Activated naive CD8-positive, alpha-beta T cell treated with anti-CD3 and anti-CD28 coated beads for 36 hours (primary cell): ENCODE results near the gene STX4. TPM values are rescaled to one million over a fixed set of nuclear protein-coding genes. Genes with fewer than 3 reads are reported as not detected.
"Not testable (repeated sequence)": the region's sequence is repeated elsewhere in the genome, so short reads cannot be mapped to it uniquely, and the experiment has no call there.

Experiments
- DNase-seq: peaks from one replicate; pipeline ENCODE4 v3.0.0; 2021
- H3K27ac Mint-ChIP-seq: one replicate; pipeline ENCODE4 v1.8.0; 2022; ENCODE audit warnings: mild to moderate bottlenecking, moderate library complexity, mixed read lengths
- H3K27me3 Mint-ChIP-seq: one replicate; pipeline ENCODE4 v1.8.0; 2022; ENCODE audit warnings: mild to moderate bottlenecking, mixed read lengths
- H3K36me3 Mint-ChIP-seq: one replicate; pipeline ENCODE4 v1.8.0; 2021; ENCODE audit warnings: mild to moderate bottlenecking, mixed read lengths
- H3K4me1 Mint-ChIP-seq: one replicate; pipeline ENCODE4 v1.8.0; 2021; ENCODE audit warnings: mixed read lengths
- H3K4me3 Mint-ChIP-seq: one replicate; pipeline ENCODE4 v1.8.0; 2022; ENCODE audit warnings: mild to moderate bottlenecking, moderate library complexity, mixed read lengths
- H3K9me3 Mint-ChIP-seq: one replicate; pipeline ENCODE4 v1.8.0; 2022; ENCODE audit warnings: mixed read lengths
- total RNA-seq, 2 experiments: library from RNA; stranded (reverse); gene quantifications; one replicate each; pipeline ENCODE4 v1.2.3, GENCODE V29; 2021

The STX4 gene
- total RNA-seq, 2 experiments from 2014 or later, result 32.4 to 33.0 TPM

GRCh38 chr16:31007684-31008083 lies 25.7 kb upstream of the STX4 start:
- Mint-ChIP-seq H3K27me3 (peaks cover 13% of the 10 kb centered on the region), H3K27ac (no peak overlapping the region), H3K4me3 (no peak overlapping the region), H3K4me1 (peaks cover 7% of the 10 kb centered on the region), H3K36me3 (no peaks in the 10 kb centered on the region), H3K9me3 (no peaks in the 10 kb centered on the region)
- DNase-seq, result no peak

- Mint-ChIP-seq H3K27me3 (peaks cover 13% of the 10 kb centered on the region), H3K9me3 (no peaks in the 10 kb centered on the region), H3K4me1 (peaks cover 7% of the 10 kb centered on the region), H3K4me3 (no peak overlapping the region), H3K36me3 (no peaks in the 10 kb centered on the region), H3K27ac (no peak overlapping the region)
- DNase-seq, result no peak
Measured at GRCh38 chr16:31008149-31008548, 25.2 kb upstream of the STX4 start.

GRCh38 chr16:31008551-31008950 lies 24.8 kb upstream of the STX4 start:
- Mint-ChIP-seq H3K9me3 (no peaks in the 10 kb centered on the region), H3K36me3 (no peaks in the 10 kb centered on the region), H3K4me3 (no peak overlapping the region), H3K27me3 (peaks cover 14% of the 10 kb centered on the region), H3K27ac (no peak overlapping the region), H3K4me1 (peaks cover 7% of the 10 kb centered on the region)
- DNase-seq, result no peak

- Mint-ChIP-seq H3K27ac (peak overlapping the region; percentile 26), H3K9me3 (no peaks in the 10 kb centered on the region), H3K4me3 (peak overlapping the region; percentile 19), H3K27me3 (peaks cover 17% of the 10 kb centered on the region), H3K4me1 (peaks cover 7% of the 10 kb centered on the region), H3K36me3 (no peaks in the 10 kb centered on the region)
- no peak for DNase-seq
Measured at GRCh38 chr16:31009120-31009519, 24.2 kb upstream of the STX4 start.

- no peak for DNase-seq
- peaks cover 21% of the 10 kb centered on the region for H3K27me3 Mint-ChIP-seq
- peaks cover 7% of the 10 kb centered on the region for H3K4me1 Mint-ChIP-seq
- H3K9me3 Mint-ChIP-seq, result no peaks in the 10 kb centered on the region
- H3K27ac Mint-ChIP-seq, result peak overlapping the region; percentile 0
- peak overlapping the region; percentile 73 for H3K4me3 Mint-ChIP-seq
- no peaks in the 10 kb centered on the region for H3K36me3 Mint-ChIP-seq
Measured at GRCh38 chr16:31009894-31010584, 23.3 kb upstream of the STX4 start.

GRCh38 chr16:31010585-31011325 lies 22.6 kb upstream of the STX4 start, which contains the start of gene STX1B:
TSS of gene STX1B (minus strand) at chr16:31010638. CDS start at chr16:31010396, 242 bp downstream.
- no peaks in the 10 kb centered on the region for H3K36me3 Mint-ChIP-seq

GRCh38 chr16:31011815-31012214 lies 21.5 kb upstream of the STX4 start:
- H3K9me3 Mint-ChIP-seq, H3K27ac Mint-ChIP-seq, H3K4me1 Mint-ChIP-seq, DNase-seq, H3K36me3 Mint-ChIP-seq: not testable (repeated sequence)
- Mint-ChIP-seq H3K27me3 (peaks cover 30% of the 10 kb centered on the region), H3K4me3 (peak overlapping the region; percentile 72)

More at GRCh38 chr16:31010585-31011325, 22.6 kb upstream of the STX4 start, which contains the start of gene STX1B:
- H3K9me3 Mint-ChIP-seq, result no peaks in the 10 kb centered on the region
- peak; percentile 51 for DNase-seq
- H3K4me3 Mint-ChIP-seq, result peak within 1 kb of the TSS; percentile 73
- H3K4me1 Mint-ChIP-seq, result peaks cover 7% of the 10 kb centered on the region
- peak within 1 kb of the TSS; percentile 0 for H3K27ac Mint-ChIP-seq
- peaks cover 26% of the 10 kb centered on the region for H3K27me3 Mint-ChIP-seq

- not testable (repeated sequence) for H3K36me3 Mint-ChIP-seq, H3K9me3 Mint-ChIP-seq
- H3K27me3 Mint-ChIP-seq, result peaks cover 30% of the 10 kb centered on the region
Measured at GRCh38 chr16:31013292-31013691, 20.1 kb upstream of the STX4 start.

GRCh38 chr16:31016018-31016417 lies 17.3 kb upstream of the STX4 start:
- DNase-seq, result no peak
- Mint-ChIP-seq H3K27ac (no peak overlapping the region), H3K4me3 (no peak overlapping the region), H3K9me3 (no peaks in the 10 kb centered on the region), H3K36me3 (no peaks in the 10 kb centered on the region), H3K27me3 (peaks cover 30% of the 10 kb centered on the region), H3K4me1 (no peaks in the 10 kb centered on the region)

More at GRCh38 chr16:31013292-31013691, 20.1 kb upstream of the STX4 start:
- H3K27ac Mint-ChIP-seq, H3K4me3 Mint-ChIP-seq, DNase-seq, H3K4me1 Mint-ChIP-seq: not testable (repeated sequence)

GRCh38 chr16:31017756-31018155 lies 15.6 kb upstream of the STX4 start:
- not testable (repeated sequence) for H3K9me3 Mint-ChIP-seq, DNase-seq, H3K4me1 Mint-ChIP-seq, H3K27ac Mint-ChIP-seq, H3K36me3 Mint-ChIP-seq, H3K4me3 Mint-ChIP-seq
- H3K27me3 Mint-ChIP-seq, result peaks cover 17% of the 10 kb centered on the region

- peaks cover 5% of the 10 kb centered on the region for H3K27me3 Mint-ChIP-seq
- no peak overlapping the region for H3K4me3 Mint-ChIP-seq
- DNase-seq, result no peak
- H3K9me3 Mint-ChIP-seq, result no peaks in the 10 kb centered on the region
- no peak overlapping the region for H3K27ac Mint-ChIP-seq
- H3K36me3 Mint-ChIP-seq, result no peaks in the 10 kb centered on the region
- H3K4me1 Mint-ChIP-seq, result peaks cover 4% of the 10 kb centered on the region
Measured at GRCh38 chr16:31020536-31020935, 12.8 kb upstream of the STX4 start.

- no peaks in the 10 kb centered on the region for H3K36me3 Mint-ChIP-seq
- no peak for DNase-seq
- H3K27ac Mint-ChIP-seq, result peak overlapping the region; percentile 62
- H3K4me3 Mint-ChIP-seq, result no peak overlapping the region
- H3K4me1 Mint-ChIP-seq, result peaks cover 4% of the 10 kb centered on the region
- H3K27me3 Mint-ChIP-seq, result no peaks in the 10 kb centered on the region
- no peaks in the 10 kb centered on the region for H3K9me3 Mint-ChIP-seq
Measured at GRCh38 chr16:31022544-31023251, 10.7 kb upstream of the STX4 start.

- Mint-ChIP-seq H3K36me3 (no peaks in the 10 kb centered on the region), H3K4me3 (no peak overlapping the region), H3K27me3 (no peaks in the 10 kb centered on the region), H3K9me3 (no peaks in the 10 kb centered on the region), H3K4me1 (peaks cover 4% of the 10 kb centered on the region), H3K27ac (peak overlapping the region; percentile 62)
- no peak for DNase-seq
Measured at GRCh38 chr16:31023252-31023602, 10.1 kb upstream of the STX4 start.

- no peak overlapping the region for H3K27ac Mint-ChIP-seq
- H3K4me1 Mint-ChIP-seq, result peaks cover 4% of the 10 kb centered on the region
- H3K4me3 Mint-ChIP-seq, result no peak overlapping the region
- no peaks in the 10 kb centered on the region for H3K9me3 Mint-ChIP-seq
- no peaks in the 10 kb centered on the region for H3K27me3 Mint-ChIP-seq
- H3K36me3 Mint-ChIP-seq, result no peaks in the 10 kb centered on the region
- DNase-seq, result no peak
Measured at GRCh38 chr16:31023627-31024226, 9.6 kb upstream of the STX4 start.

GRCh38 chr16:31025339-31025738 lies 8.0 kb upstream of the STX4 start:
- no peak for DNase-seq
- Mint-ChIP-seq H3K27ac (no peak overlapping the region), H3K36me3 (no peaks in the 10 kb centered on the region), H3K9me3 (no peaks in the 10 kb centered on the region), H3K4me1 (peaks cover 4% of the 10 kb centered on the region), H3K27me3 (no peaks in the 10 kb centered on the region), H3K4me3 (no peak overlapping the region)
